ENCODE measurements around the gene ELMO1. TPM values are rescaled to one million over a fixed set of nuclear protein-coding genes. Genes with fewer than 3 reads are reported as not detected.

Gene ELMO1
- total RNA-seq, 2 donors from 2014 or later: 66.0 to 72.2 TPM

- ATAC-seq (ENCODE audit: insufficient number of reproducible peaks, low FRiP score, low read depth) (no peak), DNase-seq (ENCODE audit: low spot score) (no peak)
- Histone ChIP-seq H3K27me3 (replicated peaks; ENCODE audit: insufficient read depth) (no peaks in the 10 kb centered on the region), H3K9me3 (no peaks in the 10 kb centered on the region), H3K4me1 (ENCODE audit: control insufficient read depth in 1 of 2, low read depth in 2 of 2) (no peaks in the 10 kb centered on the region), H3K27ac (no peak overlapping the region), H3K4me3 (no peak overlapping the region), H3K36me3 (peaks cover 5% of the 10 kb centered on the region)
- TF ChIP-seq CTCF (IDR thresholded peaks at IDR 0.05): no peak
Measured at GRCh38 chr7:36855330-36855729, 593.3 kb downstream of the ELMO1 start.

GRCh38 chr7:36854652-36855051 is 594.0 kb downstream of the ELMO1 start:
- Histone ChIP-seq H3K27me3 (replicated peaks; ENCODE audit: insufficient read depth) (no peaks in the 10 kb centered on the region), H3K4me3 (no peak overlapping the region), H3K36me3 (peaks cover 5% of the 10 kb centered on the region), H3K4me1 (ENCODE audit: control insufficient read depth in 1 of 2, low read depth in 2 of 2) (no peaks in the 10 kb centered on the region), H3K9me3 (no peaks in the 10 kb centered on the region), H3K27ac (no peak overlapping the region)
- DNase-seq (ENCODE audit: low spot score) (no peak), ATAC-seq (ENCODE audit: insufficient number of reproducible peaks, low FRiP score, low read depth) (no peak)
- TF ChIP-seq CTCF (IDR thresholded peaks at IDR 0.05): no peak

- Histone ChIP-seq H3K4me3 (no peak overlapping the region), H3K36me3 (peaks cover 5% of the 10 kb centered on the region), H3K27ac (no peak overlapping the region), H3K4me1 (ENCODE audit: control insufficient read depth in 1 of 2, low read depth in 2 of 2) (no peaks in the 10 kb centered on the region), H3K9me3 (peaks cover 4% of the 10 kb centered on the region), H3K27me3 (replicated peaks; ENCODE audit: insufficient read depth) (no peaks in the 10 kb centered on the region)
- ATAC-seq (ENCODE audit: insufficient number of reproducible peaks, low FRiP score, low read depth): no peak
- no peak for DNase-seq (ENCODE audit: low spot score)
- no peak for TF ChIP-seq CTCF (IDR thresholded peaks at IDR 0.05)
Measured at GRCh38 chr7:36852931-36853330, 595.7 kb downstream of the ELMO1 start.

GRCh38 chr7:36852017-36852416 is 596.6 kb downstream of the ELMO1 start:
- no peak for ATAC-seq (ENCODE audit: insufficient number of reproducible peaks, low FRiP score, low read depth)

GRCh38 chr7:36851382-36851781 is 597.3 kb downstream of the ELMO1 start:
- no peak for ATAC-seq (ENCODE audit: insufficient number of reproducible peaks, low FRiP score, low read depth)
- no peaks in the 10 kb centered on the region for H3K4me1 ChIP-seq (ENCODE audit: control insufficient read depth in 1 of 2, low read depth in 2 of 2)
- no peak overlapping the region for H3K27ac ChIP-seq
- H3K4me3 ChIP-seq: no peak overlapping the region
- peaks cover 5% of the 10 kb centered on the region for H3K36me3 ChIP-seq
- H3K9me3 ChIP-seq: peaks cover 4% of the 10 kb centered on the region
- no peaks in the 10 kb centered on the region for H3K27me3 ChIP-seq (replicated peaks; ENCODE audit: insufficient read depth)
- DNase-seq (ENCODE audit: low spot score): no peak
- no peak for TF ChIP-seq CTCF (IDR thresholded peaks at IDR 0.05)

More at GRCh38 chr7:36852017-36852416, 596.6 kb downstream of the ELMO1 start:
- Histone ChIP-seq H3K9me3 (peaks cover 4% of the 10 kb centered on the region), H3K4me1 (ENCODE audit: control insufficient read depth in 1 of 2, low read depth in 2 of 2) (no peaks in the 10 kb centered on the region), H3K27me3 (replicated peaks; ENCODE audit: insufficient read depth) (no peaks in the 10 kb centered on the region), H3K36me3 (peaks cover 5% of the 10 kb centered on the region), H3K4me3 (no peak overlapping the region), H3K27ac (no peak overlapping the region)
- TF ChIP-seq CTCF (IDR thresholded peaks at IDR 0.05): no peak
- no peak for DNase-seq (ENCODE audit: low spot score)

Measured in thoracic aorta (tissue), 2 donors.